Fibroblast of lung (primary cell): ENCODE measurements around the gene PIK3R6. TPM values are rescaled to one million over a fixed set of nuclear protein-coding genes. Genes with fewer than 3 reads are reported as not detected.

ENCODE experiments used
- DNase-seq, 2 donors: peaks; one replicate each; pipeline versions ENCODE4 v3.0.0 to v3.0.0-alpha.2; 2010; ENCODE audit warnings: low read depth in 2 of 2
- H2AFZ ChIP-seq: 2 replicates; pipeline ENCODE4 v1.5.1; 2012; ENCODE audit warnings: low read length, control low read depth, inconsistent platforms
- H3K27ac ChIP-seq: 2 replicates; pipeline ENCODE4 v1.5.1; 2011; ENCODE audit warnings: low read length, control low read depth; ENCODE audit not compliant: insufficient read depth
- H3K27me3 ChIP-seq: 2 replicates; pipeline ENCODE4 v1.5.1; 2011; ENCODE audit warnings: mild to moderate bottlenecking, low read length; ENCODE audit not compliant: control insufficient read depth, insufficient read depth
- H3K36me3 ChIP-seq: 2 replicates; pipeline ENCODE4 v1.5.1; 2011; ENCODE audit warnings: low read length; ENCODE audit not compliant: control insufficient read depth, insufficient read depth
- H3K4me1 ChIP-seq: 2 replicates; pipeline ENCODE4 v1.5.1; 2011; ENCODE audit warnings: low read length; ENCODE audit not compliant: control insufficient read depth, insufficient read depth; ENCODE audit errors: extremely low read depth
- H3K4me2 ChIP-seq: 2 replicates; pipeline ENCODE4 v1.5.1; 2011; ENCODE audit warnings: low read length, control low read depth; ENCODE audit not compliant: insufficient read depth; ENCODE audit errors: extremely low read depth
- H3K4me3 ChIP-seq, 4 experiments: fragments of 200-600 bp in 1 of 4; sonication (generic) in 1 of 4; replicated peaks in 1 of 4; 2 replicates each; pipeline ENCODE4 v1.5.1; 2011 to 2016; ENCODE audit warnings: low read length in 4 of 4, low read depth in 3 of 4, mild to moderate bottlenecking in 3 of 4, control low read depth in 2 of 4, inconsistent platforms in 1 of 4, mixed read lengths in 1 of 4; ENCODE audit not compliant: insufficient read depth in 1 of 4; ENCODE audit errors: control extremely low read depth in 1 of 4
- H3K79me2 ChIP-seq: 2 replicates; pipeline ENCODE4 v1.5.1; 2012; ENCODE audit warnings: mild to moderate bottlenecking, low read length, inconsistent platforms; ENCODE audit not compliant: control insufficient read depth, insufficient read depth
- H3K9ac ChIP-seq: 2 replicates; pipeline ENCODE4 v1.5.1; 2011; ENCODE audit warnings: mild to moderate bottlenecking, low read length, control low read depth; ENCODE audit not compliant: insufficient read depth
- H3K9me3 ChIP-seq: 2 replicates; pipeline ENCODE4 v1.5.1; 2012; ENCODE audit warnings: low read depth, low read length; ENCODE audit not compliant: control insufficient read depth, insufficient read depth
- H4K20me1 ChIP-seq: 2 replicates; pipeline ENCODE4 v1.5.1; 2011; ENCODE audit warnings: low read length; ENCODE audit not compliant: control insufficient read depth, insufficient read depth; ENCODE audit errors: extremely low read depth
- EZH2 ChIP-seq: IDR thresholded peaks from 2 replicates; pipeline ENCODE4 v1.5.1; 2012; ENCODE audit warnings: low read length, control low read depth, mild to moderate bottlenecking; ENCODE audit errors: missing control alignments
- polyA plus RNA-seq, 2 donors: library from polyadenylated mRNA; depleted of rRNA in 1 of 2; stranded (reverse) in 1 of 2; unstranded in 1 of 2; fragments of >200 nt; gene quantifications; 2 replicates each; pipeline ENCODE4 v1.2.1, GENCODE V29; 2011 to 2012; ENCODE audit warnings: missing spikeins in 1 of 2
- total RNA-seq: library from RNA; depleted of rRNA; stranded (reverse); fragments of >200 nt; gene quantifications from 2 replicates; pipeline ENCODE4 v1.2.1, GENCODE V29; 2014
- TF ChIP-seq, protein P1 (sequence below), 2 donors: IDR thresholded peaks in 1 of 2; conservative IDR thresholded peaks in 1 of 2; 1 replicate in 1 of 2; 2 replicates in 1 of 2; pipeline ENCODE4 v1.5.1; 2011 to 2012; ENCODE audit warnings: low read length in 2 of 2, control low read depth in 1 of 2, inconsistent platforms in 1 of 2, low read depth in 1 of 2, mild to moderate bottlenecking in 1 of 2

The PIK3R6 gene
- total and polyA plus RNA-seq, 2 donors (not counting 1 experiment from before 2014, with no cell fraction given), result 0.02 TPM; not detected in 1

DNA sequence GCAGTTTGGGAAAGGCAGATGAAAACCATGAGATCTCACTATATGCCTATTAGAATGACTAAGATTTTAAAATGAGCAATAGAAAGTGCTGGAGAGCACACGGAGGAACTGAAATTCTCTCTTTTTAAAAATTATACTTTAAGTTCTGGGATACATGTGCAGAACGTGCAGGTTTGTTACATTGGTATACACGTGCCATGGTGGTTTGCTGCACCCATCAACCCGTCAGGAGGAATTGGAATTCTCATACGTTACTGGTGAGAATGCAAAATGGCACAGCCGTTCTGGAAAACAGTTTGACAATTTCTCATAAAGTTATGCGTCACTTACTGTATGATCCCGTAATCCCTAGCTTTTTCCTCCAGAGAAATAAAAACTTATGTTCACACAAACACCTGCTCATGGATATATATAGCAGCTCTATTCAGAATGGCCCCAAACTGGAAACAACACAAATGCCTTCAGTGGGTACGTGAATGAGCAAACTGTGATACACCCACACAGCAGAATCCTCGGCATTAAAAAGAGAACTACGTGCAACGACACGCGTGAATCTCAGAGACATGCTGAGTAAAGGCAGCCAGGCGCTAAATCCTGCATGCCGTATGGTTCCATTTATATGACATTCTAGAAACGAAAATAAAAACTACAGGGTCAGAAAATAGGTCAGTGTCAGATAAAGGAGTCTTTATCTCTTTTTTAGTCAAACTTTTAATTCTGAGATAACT lies 11.8 kb downstream of the PIK3R6 start:
- TF ChIP-seq, protein P1, sequence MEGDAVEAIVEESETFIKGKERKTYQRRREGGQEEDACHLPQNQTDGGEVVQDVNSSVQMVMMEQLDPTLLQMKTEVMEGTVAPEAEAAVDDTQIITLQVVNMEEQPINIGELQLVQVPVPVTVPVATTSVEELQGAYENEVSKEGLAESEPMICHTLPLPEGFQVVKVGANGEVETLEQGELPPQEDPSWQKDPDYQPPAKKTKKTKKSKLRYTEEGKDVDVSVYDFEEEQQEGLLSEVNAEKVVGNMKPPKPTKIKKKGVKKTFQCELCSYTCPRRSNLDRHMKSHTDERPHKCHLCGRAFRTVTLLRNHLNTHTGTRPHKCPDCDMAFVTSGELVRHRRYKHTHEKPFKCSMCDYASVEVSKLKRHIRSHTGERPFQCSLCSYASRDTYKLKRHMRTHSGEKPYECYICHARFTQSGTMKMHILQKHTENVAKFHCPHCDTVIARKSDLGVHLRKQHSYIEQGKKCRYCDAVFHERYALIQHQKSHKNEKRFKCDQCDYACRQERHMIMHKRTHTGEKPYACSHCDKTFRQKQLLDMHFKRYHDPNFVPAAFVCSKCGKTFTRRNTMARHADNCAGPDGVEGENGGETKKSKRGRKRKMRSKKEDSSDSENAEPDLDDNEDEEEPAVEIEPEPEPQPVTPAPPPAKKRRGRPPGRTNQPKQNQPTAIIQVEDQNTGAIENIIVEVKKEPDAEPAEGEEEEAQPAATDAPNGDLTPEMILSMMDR (conservative IDR thresholded peaks at IDR 0.05 in 1 of 2, IDR thresholded peaks at IDR 0.05 in 1 of 2; ENCODE audit: low read depth in 1 of 2, low read length in 2 of 2), result no peak
- TF ChIP-seq EZH2, result no peak
- Histone ChIP-seq H3K4me1 (peaks cover 4% of the 10 kb centered on the region), H3K79me2 (no peaks in the 10 kb centered on the region), H3K27me3 (no peaks in the 10 kb centered on the region), H3K27ac (no peak overlapping the region), H2AFZ (no peak overlapping the region), H3K9me3 (no peaks in the 10 kb centered on the region), H3K4me3 (no peak overlapping the region), H4K20me1 (no peaks in the 10 kb centered on the region), H3K9ac (no peak overlapping the region), H3K4me2 (no peak overlapping the region), H3K36me3 (no peaks in the 10 kb centered on the region)
- DNase-seq, result no peak

DNA sequence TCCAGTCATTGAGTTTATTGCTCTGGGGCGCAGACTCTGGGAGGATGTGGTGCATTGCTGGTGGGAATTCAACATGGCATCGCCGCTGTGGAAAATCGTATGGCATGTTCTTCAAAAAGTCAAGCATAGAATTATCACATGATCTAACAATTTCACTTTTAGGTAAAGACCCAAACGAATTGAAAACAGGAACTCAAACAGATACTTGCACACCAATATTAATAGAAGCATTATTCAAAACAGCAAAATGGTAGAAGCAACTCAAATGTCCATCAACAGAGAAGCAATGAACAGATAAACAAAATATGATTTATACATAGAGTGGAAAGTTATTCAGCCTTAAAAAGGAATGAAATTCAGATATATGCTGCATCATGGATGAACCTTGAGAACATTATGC lies 15.9 kb downstream of the PIK3R6 start:
- H3K79me2 ChIP-seq, result no peaks in the 10 kb centered on the region
- DNase-seq, result no peak
- H3K9me3 ChIP-seq, result no peaks in the 10 kb centered on the region
- H3K4me2 ChIP-seq, result no peak overlapping the region
- H4K20me1 ChIP-seq, result no peaks in the 10 kb centered on the region
- no peaks in the 10 kb centered on the region for H3K27me3 ChIP-seq
- H3K36me3 ChIP-seq, result no peaks in the 10 kb centered on the region
- no peak overlapping the region for H3K27ac ChIP-seq
- H2AFZ ChIP-seq, result no peak overlapping the region
- TF ChIP-seq, protein P1 (conservative IDR thresholded peaks at IDR 0.05 in 1 of 2, IDR thresholded peaks at IDR 0.05 in 1 of 2; ENCODE audit: low read depth in 1 of 2, low read length in 2 of 2), result no peak
- TF ChIP-seq EZH2, result no peak
- H3K9ac ChIP-seq, result no peak overlapping the region
- no peak overlapping the region for H3K4me3 ChIP-seq
- no peaks in the 10 kb centered on the region for H3K4me1 ChIP-seq

DNA sequence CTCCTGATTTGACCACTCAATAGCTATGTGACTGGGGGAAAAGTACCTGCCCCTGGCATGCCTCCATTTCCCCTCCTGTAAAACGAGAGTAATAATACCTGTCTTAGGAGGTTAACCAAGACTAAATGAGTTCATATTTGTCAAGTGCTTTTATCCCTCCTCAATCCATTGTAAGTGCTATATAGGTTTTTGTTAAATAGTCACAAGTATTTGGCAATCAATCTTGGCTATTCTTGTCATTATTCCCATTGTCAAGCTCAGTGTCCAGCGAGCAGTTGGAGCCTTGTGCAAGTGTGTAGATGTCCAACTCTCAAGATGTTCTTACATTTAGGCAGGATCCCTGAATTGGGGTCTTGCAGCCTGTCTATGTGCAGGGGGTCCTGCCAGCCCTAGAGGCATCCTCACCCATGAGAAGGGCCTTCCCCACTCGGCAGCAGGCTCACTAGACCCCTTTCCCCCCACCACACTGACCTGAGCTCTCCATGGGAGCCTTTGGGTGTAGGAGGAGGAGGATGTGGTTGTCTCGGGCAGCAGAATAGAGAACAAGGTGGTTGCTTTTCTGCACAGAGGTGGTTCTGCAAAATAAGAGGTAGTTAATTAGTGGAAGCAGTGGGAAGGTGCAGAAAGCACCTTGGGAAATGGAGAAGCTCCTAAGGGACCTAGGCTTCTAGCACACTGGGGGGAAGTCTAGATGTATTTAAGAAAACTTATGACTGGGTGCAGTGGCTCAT lies 18.0 kb downstream of the PIK3R6 start:
- TF ChIP-seq, protein P1 (conservative IDR thresholded peaks at IDR 0.05 in 1 of 2, IDR thresholded peaks at IDR 0.05 in 1 of 2; ENCODE audit: low read depth in 1 of 2, low read length in 2 of 2), result no peak
- TF ChIP-seq EZH2, result no peak
- H3K9ac ChIP-seq, result no peak overlapping the region
- H2AFZ ChIP-seq, result no peak overlapping the region
- H3K4me1 ChIP-seq, result no peaks in the 10 kb centered on the region
- H3K9me3 ChIP-seq, result no peaks in the 10 kb centered on the region
- H3K27ac ChIP-seq, result no peak overlapping the region
- no peak overlapping the region for H3K4me2 ChIP-seq
- no peaks in the 10 kb centered on the region for H3K36me3 ChIP-seq
- DNase-seq, result no peak
- H3K4me3 ChIP-seq, result no peak overlapping the region
- no peaks in the 10 kb centered on the region for H3K79me2 ChIP-seq
- H4K20me1 ChIP-seq, result no peaks in the 10 kb centered on the region
- no peaks in the 10 kb centered on the region for H3K27me3 ChIP-seq
